ENCODE measurements around the gene SCGB1D1.

- TF ChIP-seq CTCF (IDR thresholded peaks at IDR 0.05) (no peak), EZH2 (IDR thresholded peaks at IDR 0.05) (no peak), EZH2phosphoT487 (IDR thresholded peaks at IDR 0.05) (no peak)
Observed at GRCh38 chr11:62176766-62177165, 13.2 kb upstream of the SCGB1D1 start.
